HEK293T (cell line): ENCODE data around the gene EIF5A2.

Source experiments
- ARNT ChIP-seq: fragments of 450-650 bp; IDR thresholded peaks from 2 replicates; pipeline ENCODE4 v1.6.1; 2017; ENCODE audit warnings: mild to moderate bottlenecking
- FOXA1 ChIP-seq: fragments of 450-650 bp; IDR thresholded peaks from 2 replicates; pipeline ENCODE4 v1.6.1; 2016; ENCODE audit warnings: mild to moderate bottlenecking
- FOXM1 ChIP-seq: fragments of 450-650 bp; IDR thresholded peaks from 2 replicates; pipeline ENCODE4 v1.6.1; 2017; ENCODE audit warnings: mild to moderate bottlenecking, borderline replicate concordance
- L3MBTL2 ChIP-seq: fragments of 450-650 bp; conservative IDR thresholded peaks from 2 replicates; pipeline ENCODE4 v1.6.1; 2016; ENCODE audit warnings: mild to moderate bottlenecking
- NFRKB ChIP-seq: fragments of 450-650 bp; IDR thresholded peaks from 2 replicates; pipeline ENCODE4 v1.6.1; 2016; ENCODE audit warnings: mild to moderate bottlenecking, moderate library complexity
- SP1 ChIP-seq: fragments of 450-650 bp; IDR thresholded peaks from 2 replicates; pipeline ENCODE4 v1.6.1; 2017
- SUZ12 ChIP-seq: fragments of 450-650 bp; IDR thresholded peaks from 2 replicates; pipeline ENCODE4 v1.6.1; 2016; ENCODE audit warnings: mild to moderate bottlenecking
- ZNF384 ChIP-seq: fragments of 450-650 bp; IDR thresholded peaks from 2 replicates; pipeline ENCODE4 v1.6.1; 2016

GRCh38 chr3:170903123-170903522 is 5.3 kb downstream of the EIF5A2 start:
- TF ChIP-seq NFRKB (no peak), SP1 (no peak), FOXM1 (no peak), FOXA1 (no peak), L3MBTL2 (no peak), ARNT (no peak), ZNF384 (no peak), SUZ12 (no peak)
